HG02840 (cell line): ENCODE measurements around the gene GINS1.

ENCODE experiments used
- ATAC-seq: cut with Tn5 transposase; IDR thresholded peaks from one replicate; pipeline ENCODE4 v1.9.1; 2021; ENCODE audit warnings: mild to moderate bottlenecking, moderate library complexity, moderate number of reproducible peaks; ENCODE audit not compliant: unreplicated experiment, low FRiP score

Gene GINS1

DNA sequence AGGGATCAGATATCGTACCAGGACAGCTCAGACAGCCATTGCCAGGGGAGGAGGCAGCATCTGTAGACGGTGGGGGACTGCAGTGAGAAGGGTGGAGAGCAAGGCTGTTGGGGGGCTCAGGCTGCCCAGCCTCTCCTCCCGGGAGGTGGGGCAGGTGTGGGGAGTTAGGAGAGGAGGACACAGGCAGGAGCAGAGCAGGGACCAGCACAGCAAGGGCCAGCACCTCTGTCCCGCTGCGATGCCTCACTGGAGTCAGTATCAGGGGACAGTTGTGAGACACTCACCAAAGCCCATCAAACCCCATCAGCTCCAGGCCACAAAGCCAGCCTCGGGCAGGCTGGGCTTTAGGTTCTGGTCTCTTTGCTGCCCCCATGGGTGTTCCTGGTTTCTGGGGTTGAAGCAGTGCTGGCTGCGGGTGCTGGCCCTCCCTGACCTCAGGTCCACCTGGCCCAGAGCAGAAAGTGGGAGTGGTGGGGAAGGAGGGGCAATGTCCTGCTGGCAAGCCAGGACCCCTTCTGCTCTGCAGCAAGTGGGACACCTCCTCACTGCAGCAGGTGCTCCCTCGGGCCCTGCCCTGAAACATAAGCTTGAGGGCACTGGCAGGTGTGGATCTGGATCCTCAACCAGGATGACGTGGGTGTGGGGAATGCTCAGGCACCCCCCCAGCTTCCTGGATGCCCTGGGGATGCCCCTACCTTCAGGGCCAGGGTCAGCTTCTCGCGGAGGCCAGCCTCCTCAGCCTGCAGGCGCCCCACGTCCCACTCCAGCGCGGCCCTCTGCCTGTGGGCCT lies 83.4 kb downstream of the GINS1 start:
- ATAC-seq, result no peak

DNA sequence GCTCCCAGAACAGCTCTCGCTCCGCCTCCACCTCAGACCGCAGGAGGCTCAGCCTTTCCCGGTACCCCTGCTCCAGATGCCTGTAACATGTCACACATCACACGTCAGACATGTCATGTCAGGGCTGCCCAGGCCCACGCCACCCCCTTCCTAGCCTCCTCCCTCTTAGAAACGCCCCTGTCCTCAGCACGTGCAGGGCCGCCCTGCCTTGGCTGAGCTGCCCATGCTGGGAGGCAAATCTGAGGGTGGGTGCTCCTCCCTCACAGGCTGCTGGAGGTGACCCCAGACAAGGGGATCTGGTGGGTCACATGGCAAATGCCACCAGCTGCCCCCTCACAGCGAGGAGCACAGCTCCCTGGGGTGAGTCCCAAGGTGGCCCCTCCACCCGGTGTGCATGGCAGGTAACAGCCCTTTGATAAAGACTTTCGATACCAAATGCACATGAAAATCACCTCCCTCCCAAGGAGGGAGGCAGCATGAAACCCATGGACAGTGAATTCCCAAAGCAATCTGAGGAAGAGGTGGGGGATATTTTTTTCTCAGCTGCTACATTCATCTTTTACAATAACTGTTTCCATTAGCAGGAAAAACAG lies 84.1 kb downstream of the GINS1 start:
- ATAC-seq, result no peak

DNA sequence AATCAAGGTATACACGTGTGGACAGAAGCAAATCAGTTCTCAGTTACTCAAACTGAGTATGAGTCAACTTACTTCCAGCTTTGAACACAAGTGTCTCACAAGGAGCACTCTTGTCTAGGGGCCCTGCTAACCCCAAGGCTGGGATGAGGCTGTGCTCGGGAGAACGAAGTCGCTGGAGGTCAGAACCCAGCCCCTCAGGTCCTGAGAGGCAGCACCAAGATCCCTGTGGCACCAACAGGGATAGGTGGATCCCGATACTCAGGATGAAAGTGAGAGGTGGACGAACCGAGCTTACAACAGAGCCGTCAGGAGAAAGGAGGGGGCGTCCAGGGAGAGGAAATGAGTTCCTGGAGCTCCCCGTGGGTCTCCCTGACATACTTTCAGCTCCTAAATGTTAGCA lies 85.7 kb downstream of the GINS1 start:
- ATAC-seq, result no peak

DNA sequence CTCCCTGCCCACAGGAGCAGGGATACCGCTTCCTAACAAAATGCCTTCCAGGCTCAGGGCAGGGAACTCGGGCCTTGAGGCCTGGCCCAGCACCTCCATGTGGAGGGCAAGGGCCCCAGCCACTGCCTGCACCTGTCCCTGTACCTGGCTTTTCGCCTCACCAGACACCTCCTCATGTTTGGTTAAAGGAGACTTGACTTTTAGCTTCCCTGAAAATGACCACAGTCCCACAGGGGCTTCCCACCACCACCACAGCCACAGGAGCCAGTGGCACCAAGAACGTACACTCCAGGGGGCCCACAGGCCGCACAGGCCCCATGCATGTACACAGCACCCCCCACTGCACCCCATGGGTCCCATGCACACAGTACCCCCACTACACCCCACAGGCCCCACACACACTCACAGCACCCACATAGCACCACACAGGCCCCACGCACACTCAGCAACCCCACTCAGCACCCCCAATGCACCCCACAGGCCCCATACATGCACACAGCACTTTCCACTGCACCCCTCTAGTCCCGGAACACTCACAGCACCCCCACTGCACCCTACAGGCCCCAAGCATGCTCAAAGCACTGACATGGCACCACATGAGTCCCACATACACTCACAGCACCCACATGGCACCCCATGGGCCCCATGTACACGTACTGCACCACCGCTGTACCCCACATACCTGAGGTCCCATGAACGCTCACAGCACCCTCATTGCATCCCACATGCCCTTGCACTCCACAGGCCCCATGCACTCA lies 86.5 kb downstream of the GINS1 start:
- ATAC-seq, result no peak

DNA sequence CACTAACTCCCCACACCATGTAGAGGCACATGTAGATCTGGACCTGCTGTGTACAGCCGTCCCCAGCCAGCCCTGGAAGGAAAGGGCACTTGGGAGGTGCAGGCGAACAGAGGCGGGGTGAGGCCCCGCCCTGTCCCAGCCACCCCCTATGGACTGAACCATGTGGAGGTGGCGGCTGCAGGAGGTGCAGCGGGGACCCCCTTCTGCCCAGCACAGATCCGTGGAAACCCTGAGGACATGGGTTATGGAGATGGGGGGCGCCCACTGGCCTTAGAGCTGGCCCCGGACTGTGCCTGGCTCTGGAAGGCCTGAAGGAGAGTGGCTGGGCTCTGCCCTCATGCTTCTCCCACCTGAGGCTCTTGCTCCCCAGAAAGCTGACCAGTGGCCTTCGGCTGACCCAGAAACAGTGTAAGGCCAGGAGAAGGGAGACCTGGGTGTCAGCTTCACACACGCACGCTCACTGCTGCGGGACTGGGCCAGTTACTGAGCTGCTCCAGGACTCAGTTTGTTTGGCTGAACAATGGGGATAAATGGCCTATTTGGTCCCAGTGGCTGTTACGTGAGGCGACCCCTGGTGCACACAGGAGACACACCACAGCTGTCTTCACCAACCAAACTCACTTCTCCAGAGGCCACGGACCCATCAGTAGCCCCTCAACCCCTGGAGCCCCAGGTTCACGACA lies 87.2 kb downstream of the GINS1 start:
- no peak for ATAC-seq

DNA sequence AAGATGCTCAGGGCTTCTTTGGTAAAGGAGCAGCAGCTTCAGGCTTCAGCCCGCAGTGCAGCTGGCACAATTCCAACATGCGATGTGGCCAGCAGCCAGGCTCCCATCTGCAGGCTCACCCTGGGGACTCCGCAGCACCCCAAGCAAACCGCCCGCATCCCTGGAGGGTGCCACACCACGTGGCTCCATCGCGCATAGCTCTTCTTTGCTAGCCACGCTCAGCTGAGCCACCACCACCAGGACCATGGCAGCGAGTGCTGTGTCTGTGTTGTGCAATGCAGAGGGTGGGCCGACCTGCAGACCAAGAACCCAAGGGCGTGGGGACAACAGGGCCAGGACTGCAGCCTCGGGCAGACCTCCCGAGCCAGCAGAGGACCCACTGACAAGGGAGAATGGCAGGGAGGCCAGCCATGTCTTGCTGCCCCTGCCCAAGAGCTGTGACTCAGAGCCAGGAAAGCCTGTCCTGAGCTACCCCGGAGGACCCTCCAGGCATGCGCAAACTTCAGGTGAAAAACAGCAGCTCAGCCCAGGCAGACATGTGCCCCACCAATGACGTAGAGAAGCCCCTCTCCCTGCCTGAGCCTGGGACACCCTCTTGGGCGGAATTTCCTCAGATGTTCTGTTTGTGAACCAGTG lies 87.8 kb downstream of the GINS1 start:
- no peak for ATAC-seq

DNA sequence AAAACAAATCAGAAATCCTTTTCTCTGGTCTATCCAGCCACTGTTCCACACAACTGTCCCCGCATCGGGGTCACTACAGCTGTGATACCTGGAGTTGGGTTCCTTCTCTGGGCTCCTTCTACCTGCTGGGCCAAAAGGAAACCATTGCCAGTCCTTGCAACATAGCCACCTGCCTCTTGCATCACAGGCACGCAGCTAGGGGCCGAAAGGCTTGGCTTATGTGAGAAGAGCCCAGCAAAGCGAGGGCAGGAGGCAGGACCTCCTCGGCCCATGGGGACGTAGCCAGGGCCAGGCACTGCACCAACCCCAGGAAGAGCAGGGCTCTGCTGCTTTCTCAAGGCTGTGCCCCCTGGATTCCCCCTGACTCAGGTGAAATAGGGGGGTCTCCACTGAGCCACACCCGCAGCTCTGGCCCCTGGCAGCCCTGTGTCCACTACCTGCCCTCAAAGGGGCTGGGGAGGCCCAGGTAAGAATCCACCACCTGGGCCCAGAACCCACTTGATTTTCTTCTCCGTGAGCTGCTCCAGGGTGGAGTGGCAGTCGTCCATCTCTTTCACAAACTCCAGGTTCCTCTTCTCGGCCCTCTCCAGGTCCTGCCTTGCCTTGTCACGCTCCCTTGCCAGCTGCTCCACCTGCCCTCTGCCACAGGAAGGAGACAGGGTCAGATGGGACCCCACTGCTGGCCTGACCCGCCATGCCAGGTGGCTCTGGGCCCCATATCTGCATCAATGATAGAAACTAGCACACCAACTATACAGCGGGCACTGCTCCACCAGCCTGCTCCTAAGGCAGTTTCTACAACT lies 88.9 kb downstream of the GINS1 start:
- ATAC-seq, result no peak

DNA sequence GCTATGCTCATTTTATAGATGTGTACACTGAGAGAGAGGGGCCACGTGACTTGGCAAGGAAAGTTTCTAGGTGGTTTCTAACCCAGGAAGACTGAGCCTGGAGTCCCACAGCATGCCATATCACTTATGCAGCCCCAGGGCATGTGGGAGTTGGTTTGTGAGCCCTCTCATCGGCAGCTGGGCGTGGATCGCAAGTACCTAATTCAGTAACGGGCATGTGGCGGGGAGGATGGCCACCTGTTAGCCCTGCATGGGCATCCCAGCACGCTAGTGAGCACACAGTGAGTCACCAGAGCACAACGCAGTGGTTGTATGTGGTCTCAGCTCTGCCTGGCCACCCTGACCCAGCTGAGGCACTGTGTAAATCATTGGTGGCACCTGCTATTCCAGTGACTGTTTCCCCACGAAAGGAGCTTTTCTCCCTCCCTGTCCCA lies 89.5 kb downstream of the GINS1 start:
- ATAC-seq, result no peak

DNA sequence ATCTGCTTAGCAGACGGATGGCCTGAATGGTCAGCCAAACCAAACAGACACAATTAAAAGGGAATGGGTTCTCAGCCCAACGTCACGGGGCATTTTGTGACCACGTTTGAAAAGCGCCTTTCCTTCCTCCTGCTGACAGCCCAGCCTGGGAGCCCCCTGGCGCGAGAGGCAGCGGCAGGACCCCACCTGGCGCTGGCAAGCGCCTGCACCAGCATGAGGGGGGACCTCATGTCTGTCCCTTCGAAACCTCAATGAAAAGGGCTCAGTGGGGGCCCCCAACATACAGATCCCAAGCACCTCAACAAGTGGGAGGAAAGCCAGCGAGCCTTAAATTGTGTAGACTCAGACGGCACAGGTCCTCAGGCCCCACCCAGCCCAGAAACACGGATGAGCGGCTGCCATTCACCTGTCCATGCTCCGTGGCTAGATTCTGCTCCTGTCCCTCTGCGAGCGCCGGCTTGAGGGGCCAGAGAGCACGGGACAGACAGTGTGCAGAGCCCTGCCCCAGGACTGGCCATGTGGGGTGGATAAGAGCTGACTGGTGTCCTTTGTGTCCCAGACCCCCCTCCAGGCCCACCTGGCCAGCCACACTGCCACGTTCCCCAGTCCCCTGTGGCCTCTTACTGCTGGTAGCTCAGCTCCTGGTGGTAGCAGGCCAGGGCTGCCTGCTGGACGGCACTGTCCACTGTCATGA lies 90.3 kb downstream of the GINS1 start:
- no peak for ATAC-seq
